Liver (tissue), 9 donors: ENCODE results near the gene LYVE1. TPM values are rescaled to one million over a fixed set of nuclear protein-coding genes. Genes with fewer than 3 reads are reported as not detected.

Experiments
- DNase-seq: peaks from one replicate; pipeline ENCODE4 v3.0.0-alpha.2; 2017; ENCODE audit warnings: low spot score
- H3K27ac ChIP-seq, 2 donors: one replicate each; pipeline ENCODE4 v1.7.0; 2013; ENCODE audit warnings: inconsistent platforms in 2 of 2, low read length in 2 of 2, control low read depth in 1 of 2, low read depth in 1 of 2, mild to moderate bottlenecking in 1 of 2
- H3K27me3 ChIP-seq, 4 donors: one replicate each; pipeline versions ENCODE4 v1.6.1 to v1.7.0; 2013; ENCODE audit warnings: low read length in 3 of 4, inconsistent platforms in 1 of 4, mild to moderate bottlenecking in 1 of 4, moderate library complexity in 1 of 4; ENCODE audit not compliant: control insufficient read depth in 4 of 4, insufficient read depth in 4 of 4
- H3K36me3 ChIP-seq, 4 donors: one replicate each; pipeline versions ENCODE4 v1.6.1 to v1.7.0; 2013; ENCODE audit warnings: low read length in 3 of 4, mild to moderate bottlenecking in 3 of 4, low read depth in 1 of 4, moderate library complexity in 1 of 4; ENCODE audit not compliant: control insufficient read depth in 4 of 4, insufficient read depth in 3 of 4
- H3K4me1 ChIP-seq, 4 donors: one replicate each; pipeline versions ENCODE4 v1.6.1 to v1.7.0; 2013; ENCODE audit warnings: low read length in 3 of 4, mild to moderate bottlenecking in 3 of 4, moderate library complexity in 1 of 4; ENCODE audit not compliant: control insufficient read depth in 4 of 4, insufficient read depth in 4 of 4
- H3K4me3 ChIP-seq, 3 donors: one replicate each; pipeline versions ENCODE4 v1.6.1 to v1.7.0; 2013; ENCODE audit warnings: low read length in 3 of 3, control low read depth in 1 of 3, low read depth in 1 of 3, mild to moderate bottlenecking in 1 of 3
- H3K9ac ChIP-seq, 2 donors: one replicate each; pipeline ENCODE4 v1.7.0; 2013; ENCODE audit warnings: low read length in 2 of 2, mild to moderate bottlenecking in 2 of 2, moderate library complexity in 2 of 2, control low read depth in 1 of 2, low read depth in 1 of 2
- H3K9me3 ChIP-seq, 4 donors: one replicate each; pipeline versions ENCODE4 v1.6.1 to v1.7.0; 2013; ENCODE audit warnings: low read length in 3 of 4; ENCODE audit not compliant: control insufficient read depth in 4 of 4
- EGR1 ChIP-seq, 2 donors: IDR thresholded peaks; 2 replicates each; pipeline ENCODE4 v1.6.1; 2016 to 2018; ENCODE audit warnings: antibody characterized with exemption in 2 of 2, low read depth in 2 of 2
- FOXA2 ChIP-seq: IDR thresholded peaks from 2 replicates; pipeline ENCODE4 v1.6.1; 2016; ENCODE audit warnings: antibody characterized with exemption
- GABPA ChIP-seq, 2 donors: IDR thresholded peaks in 1 of 2; conservative IDR thresholded peaks in 1 of 2; 2 replicates each; pipeline ENCODE4 v1.6.1; 2016; ENCODE audit warnings: antibody characterized with exemption in 2 of 2, mild to moderate bottlenecking in 1 of 2, moderate library complexity in 1 of 2
- JUND ChIP-seq, 2 donors: IDR thresholded peaks; 2 replicates each; pipeline ENCODE4 v1.6.1; 2016; ENCODE audit warnings: antibody characterized with exemption in 2 of 2
- NR2F2 ChIP-seq: IDR thresholded peaks from 2 replicates; pipeline ENCODE4 v1.6.1; 2016; ENCODE audit warnings: antibody characterized with exemption
- YY1 ChIP-seq: IDR thresholded peaks from 2 replicates; pipeline ENCODE4 v1.6.1; 2016; ENCODE audit warnings: antibody characterized with exemption, mild to moderate bottlenecking
- WGBS: extraction: QIAGEN DNeasy Blood & Tissue Kit; methylation state at CpG from one replicate; pipeline ENCODE4 v1.1.7; 2013; 5-methylcytosine and 5-hydroxymethylcytosine counted together
- polyA plus RNA-seq, 2 donors: library from polyadenylated mRNA; stranded (reverse) in 1 of 2; unstranded in 1 of 2; fragments of 200-250 nt in 1 of 2; fragments of >200 nt in 1 of 2; fragmentation: Nextera tagmentation in 1 of 2; extraction: Ambion mirVana in 1 of 2; gene quantifications; one replicate each; pipeline versions ENCODE4 v1.2.1 to v1.2.3, GENCODE V29; 2013 to 2015
- total RNA-seq, 2 donors: library from RNA; depleted of rRNA; stranded (reverse); fragments of >200 nt; gene quantifications; one replicate each; pipeline ENCODE4 v1.2.3, GENCODE V29; 2014
- TF ChIP-seq, protein P1 (sequence below): IDR thresholded peaks from 2 replicates; pipeline ENCODE4 v1.6.1; 2016; ENCODE audit warnings: antibody characterized with exemption
- TF ChIP-seq, protein P2 (sequence below): IDR thresholded peaks from 2 replicates; pipeline ENCODE4 v1.6.1; 2016; ENCODE audit warnings: antibody characterized with exemption, mild to moderate bottlenecking
- TF ChIP-seq, protein P3 (sequence below): IDR thresholded peaks from 2 replicates; pipeline ENCODE4 v1.6.1; 2016; ENCODE audit warnings: antibody characterized with exemption
- donor health status: healthy.
- donor health status: healthy.
- donor health status: healthy.
- donor health status: healthy.
- donor health status: healthy.

The LYVE1 gene
- total and polyA plus RNA-seq, 4 donors = 11.3 to 46.7 (median 28.3) TPM

DNA sequence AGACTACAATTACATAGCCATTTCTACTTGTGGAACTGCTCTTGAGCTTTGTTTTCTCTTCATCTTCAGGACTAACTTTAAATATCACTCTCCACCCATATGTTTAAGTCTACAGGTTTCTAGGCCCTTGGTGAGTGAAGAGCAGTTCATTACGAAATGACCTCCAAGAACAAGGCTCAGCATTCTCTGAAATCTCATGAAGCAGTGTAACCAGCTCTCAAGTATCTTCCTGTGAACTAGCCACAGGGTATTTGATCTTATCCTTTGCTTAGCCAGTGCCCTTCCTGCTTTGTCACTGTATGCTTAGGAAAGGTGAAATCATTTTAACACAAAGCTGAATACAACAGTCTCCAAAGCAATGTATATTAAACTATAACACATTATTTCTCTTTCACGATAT lies 20.4 kb upstream of the LYVE1 start:
- 81% methylated on average over 2 of the region's 2 CpGs for WGBS
- DNase-seq = no peak
- H3K4me3 ChIP-seq = no peak overlapping the region
- no peak overlapping the region for H3K27ac ChIP-seq
- no peaks in the 10 kb centered on the region for H3K9me3 ChIP-seq
- no peak overlapping the region for H3K9ac ChIP-seq
- no peaks in the 10 kb centered on the region for H3K4me1 ChIP-seq
- TF ChIP-seq GABPA (IDR thresholded peaks at IDR 0.05 in 1 of 2, conservative IDR thresholded peaks at IDR 0.05 in 1 of 2) (no peak), JUND (IDR thresholded peaks at IDR 0.05) (no peak), NR2F2 (no peak)
- TF ChIP-seq, protein P1, sequence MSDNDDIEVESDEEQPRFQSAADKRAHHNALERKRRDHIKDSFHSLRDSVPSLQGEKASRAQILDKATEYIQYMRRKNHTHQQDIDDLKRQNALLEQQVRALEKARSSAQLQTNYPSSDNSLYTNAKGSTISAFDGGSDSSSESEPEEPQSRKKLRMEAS = no peak
- no peaks in the 10 kb centered on the region for H3K27me3 ChIP-seq
- peaks cover 0 to 2% (median 0%) of the 10 kb centered on the region in 4 donors for H3K36me3 ChIP-seq

DNA sequence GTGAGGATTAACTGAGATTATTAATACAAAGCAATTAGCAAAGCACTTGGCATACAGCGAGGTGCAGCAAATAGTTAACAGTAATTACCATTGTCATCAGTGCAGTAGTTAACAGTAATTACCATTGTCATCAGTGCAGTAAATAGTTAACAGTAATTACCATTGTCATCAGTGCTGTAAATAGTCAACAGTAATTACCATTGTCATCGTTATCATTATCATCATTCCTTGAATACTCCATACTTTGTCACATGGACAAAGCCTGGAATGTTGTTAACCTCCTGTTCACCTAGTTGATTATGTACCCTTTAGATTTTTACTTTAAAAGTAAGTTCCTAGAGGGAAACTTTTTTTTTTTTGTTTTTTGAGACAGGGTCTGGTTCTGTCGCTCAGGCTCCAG lies 19.5 kb upstream of the LYVE1 start:
- TF ChIP-seq, protein P2, sequence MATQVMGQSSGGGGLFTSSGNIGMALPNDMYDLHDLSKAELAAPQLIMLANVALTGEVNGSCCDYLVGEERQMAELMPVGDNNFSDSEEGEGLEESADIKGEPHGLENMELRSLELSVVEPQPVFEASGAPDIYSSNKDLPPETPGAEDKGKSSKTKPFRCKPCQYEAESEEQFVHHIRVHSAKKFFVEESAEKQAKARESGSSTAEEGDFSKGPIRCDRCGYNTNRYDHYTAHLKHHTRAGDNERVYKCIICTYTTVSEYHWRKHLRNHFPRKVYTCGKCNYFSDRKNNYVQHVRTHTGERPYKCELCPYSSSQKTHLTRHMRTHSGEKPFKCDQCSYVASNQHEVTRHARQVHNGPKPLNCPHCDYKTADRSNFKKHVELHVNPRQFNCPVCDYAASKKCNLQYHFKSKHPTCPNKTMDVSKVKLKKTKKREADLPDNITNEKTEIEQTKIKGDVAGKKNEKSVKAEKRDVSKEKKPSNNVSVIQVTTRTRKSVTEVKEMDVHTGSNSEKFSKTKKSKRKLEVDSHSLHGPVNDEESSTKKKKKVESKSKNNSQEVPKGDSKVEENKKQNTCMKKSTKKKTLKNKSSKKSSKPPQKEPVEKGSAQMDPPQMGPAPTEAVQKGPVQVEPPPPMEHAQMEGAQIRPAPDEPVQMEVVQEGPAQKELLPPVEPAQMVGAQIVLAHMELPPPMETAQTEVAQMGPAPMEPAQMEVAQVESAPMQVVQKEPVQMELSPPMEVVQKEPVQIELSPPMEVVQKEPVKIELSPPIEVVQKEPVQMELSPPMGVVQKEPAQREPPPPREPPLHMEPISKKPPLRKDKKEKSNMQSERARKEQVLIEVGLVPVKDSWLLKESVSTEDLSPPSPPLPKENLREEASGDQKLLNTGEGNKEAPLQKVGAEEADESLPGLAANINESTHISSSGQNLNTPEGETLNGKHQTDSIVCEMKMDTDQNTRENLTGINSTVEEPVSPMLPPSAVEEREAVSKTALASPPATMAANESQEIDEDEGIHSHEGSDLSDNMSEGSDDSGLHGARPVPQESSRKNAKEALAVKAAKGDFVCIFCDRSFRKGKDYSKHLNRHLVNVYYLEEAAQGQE = no peak
- TF ChIP-seq EGR1 (IDR thresholded peaks at IDR 0.05; ENCODE audit: low read depth in 2 of 2) = no peak
- TF ChIP-seq, protein P1 = no peak
- no peak for TF ChIP-seq YY1
- no peak for TF ChIP-seq NR2F2
- TF ChIP-seq FOXA2 = no peak
- TF ChIP-seq, protein P3, sequence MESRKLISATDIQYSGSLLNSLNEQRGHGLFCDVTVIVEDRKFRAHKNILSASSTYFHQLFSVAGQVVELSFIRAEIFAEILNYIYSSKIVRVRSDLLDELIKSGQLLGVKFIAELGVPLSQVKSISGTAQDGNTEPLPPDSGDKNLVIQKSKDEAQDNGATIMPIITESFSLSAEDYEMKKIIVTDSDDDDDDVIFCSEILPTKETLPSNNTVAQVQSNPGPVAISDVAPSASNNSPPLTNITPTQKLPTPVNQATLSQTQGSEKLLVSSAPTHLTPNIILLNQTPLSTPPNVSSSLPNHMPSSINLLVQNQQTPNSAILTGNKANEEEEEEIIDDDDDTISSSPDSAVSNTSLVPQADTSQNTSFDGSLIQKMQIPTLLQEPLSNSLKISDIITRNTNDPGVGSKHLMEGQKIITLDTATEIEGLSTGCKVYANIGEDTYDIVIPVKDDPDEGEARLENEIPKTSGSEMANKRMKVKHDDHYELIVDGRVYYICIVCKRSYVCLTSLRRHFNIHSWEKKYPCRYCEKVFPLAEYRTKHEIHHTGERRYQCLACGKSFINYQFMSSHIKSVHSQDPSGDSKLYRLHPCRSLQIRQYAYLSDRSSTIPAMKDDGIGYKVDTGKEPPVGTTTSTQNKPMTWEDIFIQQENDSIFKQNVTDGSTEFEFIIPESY = no peak
- H3K36me3 ChIP-seq = peaks cover 0 to 2% (median 0%) of the 10 kb centered on the region in 4 donors
- no peak for DNase-seq
- H3K4me3 ChIP-seq = no peak overlapping the region
- H3K9me3 ChIP-seq = no peaks in the 10 kb centered on the region
- H3K27ac ChIP-seq = no peak overlapping the region
- H3K9ac ChIP-seq = no peak overlapping the region
- H3K27me3 ChIP-seq = no peaks in the 10 kb centered on the region
- 86% methylated on average over 3 of the region's 3 CpGs for WGBS
- no peaks in the 10 kb centered on the region for H3K4me1 ChIP-seq

DNA sequence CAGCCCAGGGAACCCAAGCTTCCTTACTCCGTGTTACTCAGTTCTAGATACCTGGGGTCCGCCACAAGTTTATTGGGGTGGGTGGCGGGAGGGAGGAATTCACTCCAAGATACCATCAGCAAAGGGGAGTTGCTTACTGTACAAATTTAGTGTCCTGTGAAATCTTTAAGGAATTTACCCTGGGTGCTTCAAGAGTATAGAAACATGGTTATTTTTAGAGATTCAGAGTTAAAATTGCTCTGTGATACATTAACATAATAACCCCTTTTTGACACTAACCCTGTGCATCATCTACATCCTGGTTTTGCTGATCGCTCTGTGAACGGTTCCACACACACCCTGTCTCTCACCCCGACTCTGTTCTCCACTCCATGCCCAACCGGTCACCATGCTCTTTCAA lies 18.9 kb upstream of the LYVE1 start:
- H3K4me1 ChIP-seq = no peaks in the 10 kb centered on the region
- no peak overlapping the region for H3K9ac ChIP-seq
- peaks cover 0 to 2% (median 0%) of the 10 kb centered on the region in 4 donors for H3K36me3 ChIP-seq
- no peaks in the 10 kb centered on the region for H3K27me3 ChIP-seq
- TF ChIP-seq, protein P2 = no peak
- 89% methylated on average over 7 of the region's 7 CpGs for WGBS
- H3K27ac ChIP-seq = no peak overlapping the region
- H3K9me3 ChIP-seq = no peaks in the 10 kb centered on the region
- no peak for DNase-seq
- H3K4me3 ChIP-seq = no peak overlapping the region
